DLD1 (cell line): ENCODE measurements around the gene POR.
"Not testable (repeated sequence)": the region's sequence is repeated elsewhere in the genome, so short reads cannot be mapped to it uniquely, and the experiment has no call there.

Experiments used
- in situ Hi-C: cut with HindIII; loops from 2 replicates; pipeline ENCODE4 v1.10.0; 2017; ENCODE audit warnings: low sequenced_read_pairs

POR gene

DNA sequence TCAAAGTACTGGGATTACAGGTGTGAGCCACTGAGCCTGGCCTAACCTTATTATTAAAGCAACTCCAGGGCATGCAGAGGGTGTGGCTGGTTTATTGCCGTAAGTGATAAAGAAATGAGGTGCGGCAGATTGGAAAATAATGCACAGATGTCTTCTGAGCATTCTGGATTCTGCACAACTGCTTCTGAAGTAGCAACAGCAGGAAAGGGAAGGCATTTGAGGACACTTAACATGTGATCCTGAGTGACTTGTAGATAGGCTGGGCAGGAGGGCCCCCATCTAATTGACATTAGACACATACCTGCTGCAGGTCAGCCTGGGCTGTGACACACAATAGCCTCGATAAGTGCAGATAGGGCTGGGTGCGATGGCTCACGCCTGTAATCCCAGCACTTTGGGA is 30.5 kb upstream of the POR start:
- in situ Hi-C loops: no loop called here

DNA sequence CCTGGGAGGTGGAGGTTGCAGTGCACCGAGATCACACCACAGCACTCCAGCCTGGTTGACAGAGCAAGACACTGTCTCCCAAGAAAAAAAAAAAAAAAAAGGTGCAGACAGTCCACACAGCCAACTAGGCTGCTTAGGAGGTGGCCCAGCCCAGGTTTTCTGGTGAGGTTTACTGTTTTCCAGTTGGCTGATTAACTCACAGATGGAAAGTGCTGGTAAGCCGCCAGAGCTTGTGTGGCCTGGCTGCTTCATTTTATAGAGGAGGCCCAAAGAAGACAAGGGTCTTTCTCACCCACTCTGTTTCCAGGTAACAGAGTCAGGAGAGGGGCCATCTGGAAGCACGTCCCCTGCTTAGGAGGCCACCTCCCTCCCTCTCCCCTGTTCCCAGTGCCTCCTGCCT is 29.9 kb upstream of the POR start:
- in situ Hi-C loops: no loop called here

GRCh38 chr7:75887669-75888369 is 27.1 kb upstream of the POR start:
- in situ Hi-C loops: no loop called here

DNA sequence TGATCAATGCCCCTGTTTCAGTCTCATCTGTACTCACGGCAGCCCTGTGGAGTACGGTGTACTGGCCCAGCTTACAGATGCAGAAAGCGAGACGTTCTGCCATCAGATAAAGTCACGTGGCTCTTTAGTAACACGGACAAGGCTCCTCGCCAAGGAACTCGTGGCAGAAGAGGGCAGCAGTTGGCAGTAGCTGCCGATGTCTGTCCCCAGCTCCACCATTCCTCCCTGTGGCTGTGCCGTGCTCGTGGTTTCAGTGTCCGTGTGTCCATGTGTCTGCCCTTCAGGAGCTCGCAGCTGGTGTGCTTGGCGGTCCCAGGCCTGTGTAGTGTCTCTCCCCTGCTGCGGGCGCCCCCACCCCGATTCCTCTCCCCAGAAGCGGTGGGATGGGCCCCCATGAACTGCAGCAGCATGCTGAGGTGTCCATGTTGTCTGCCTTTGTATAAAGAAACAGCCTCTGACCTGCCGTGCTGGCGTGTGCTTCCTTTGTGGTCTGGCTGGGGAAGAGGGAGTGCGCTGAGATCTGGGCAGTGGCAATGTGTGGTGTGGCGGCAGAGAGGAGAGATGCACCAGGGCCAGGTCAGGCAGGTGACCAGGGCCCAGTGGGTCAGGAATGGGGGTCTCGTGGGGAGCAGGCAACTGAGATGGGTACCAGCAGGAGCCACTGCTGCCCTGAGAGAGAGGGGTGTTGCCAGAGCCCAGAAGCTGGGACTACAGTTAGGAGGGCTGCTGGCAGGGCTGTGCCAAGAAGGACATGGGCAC is 26.3 kb upstream of the POR start:
- in situ Hi-C loops: no loop called here

- in situ Hi-C loops: no loop called here
Measured at GRCh38 chr7:75889223-75889825, 25.6 kb upstream of the POR start.

GRCh38 chr7:75889826-75890225 is 25.1 kb upstream of the POR start:
- in situ Hi-C loops: no loop called here

- in situ Hi-C loops: not testable (repeated sequence)
Measured at GRCh38 chr7:75891237-75891636, 23.7 kb upstream of the POR start.

GRCh38 chr7:75891815-75892411 is 23.0 kb upstream of the POR start:
- in situ Hi-C loops: no loop called here

DNA sequence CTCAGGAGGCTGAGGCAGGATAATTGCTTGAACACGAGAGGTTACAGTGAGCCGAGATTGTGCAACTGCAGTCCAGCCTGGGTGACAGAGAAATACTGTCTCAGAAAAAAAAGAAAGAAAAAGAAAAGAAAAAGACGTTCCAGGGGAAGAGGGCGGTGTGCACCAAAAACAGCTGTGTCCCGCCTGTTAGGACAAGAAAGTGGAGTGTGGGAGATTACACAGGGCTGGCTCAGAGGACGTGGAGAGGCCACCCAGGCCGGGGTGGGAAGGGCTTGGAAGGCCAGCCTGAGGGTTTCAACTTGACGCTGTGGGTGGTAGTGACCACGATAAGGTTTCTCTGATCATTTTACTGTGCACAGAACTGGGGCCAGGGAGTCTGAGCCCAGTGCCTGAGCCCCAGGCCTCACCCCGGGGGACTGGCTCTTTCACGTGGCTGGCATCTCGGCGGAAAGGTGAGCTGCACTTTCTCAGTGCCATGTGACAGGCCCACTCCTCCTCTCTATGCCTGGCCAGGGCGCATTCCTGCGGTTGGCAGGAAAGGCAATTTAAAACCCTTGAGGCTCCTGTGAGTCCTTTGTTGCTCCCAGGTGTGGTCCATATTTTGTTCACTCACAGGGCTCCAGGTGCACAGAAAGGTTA is 22.2 kb upstream of the POR start:
- in situ Hi-C loops: no loop called here

DNA sequence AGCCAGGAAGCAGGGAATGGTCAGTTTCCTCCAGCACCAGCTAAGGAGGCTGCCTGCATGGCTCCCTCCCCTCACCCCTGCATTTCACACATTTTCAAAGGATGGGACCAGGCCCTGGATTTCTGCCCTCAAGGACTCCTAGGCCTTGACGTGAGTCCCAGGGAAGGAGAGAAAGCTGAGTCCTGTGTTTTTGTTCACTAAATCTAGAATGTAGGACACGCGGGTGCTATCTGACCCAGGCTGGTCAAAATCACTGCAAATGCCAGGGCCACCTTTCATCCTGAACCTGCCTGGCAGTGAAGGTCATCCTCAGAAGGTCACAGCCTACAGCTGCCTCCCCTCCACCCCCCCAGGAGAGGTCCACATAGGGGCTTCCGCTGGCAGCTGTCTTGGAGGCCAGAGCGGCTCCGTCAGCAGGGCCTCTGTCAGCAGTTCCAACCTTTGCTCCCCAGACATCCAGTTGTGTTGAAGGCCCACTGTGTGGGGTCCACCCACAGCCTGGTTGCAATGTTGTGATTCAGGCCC is 18.1 kb upstream of the POR start:
- in situ Hi-C loops: no loop called here

- in situ Hi-C loops: no loop called here
Measured at GRCh38 chr7:75900617-75901315, 14.2 kb upstream of the POR start.

- in situ Hi-C loops: loop anchor here (5.0 kb wide), 1 partner anchor 56 kb away; no protein-coding TSS in a partner anchor
Measured at GRCh38 chr7:75905785-75906604, 9.0 kb upstream of the POR start.

GRCh38 chr7:75906991-75907667 is 7.8 kb upstream of the POR start:
- in situ Hi-C loops: loop anchor here (5.0 kb wide), 1 partner anchor 55 kb away; no protein-coding TSS in a partner anchor

GRCh38 chr7:75907668-75908039 is 7.3 kb upstream of the POR start:
- in situ Hi-C loops: loop anchor here (5.0 kb wide), 1 partner anchor 55 kb away; no protein-coding TSS in a partner anchor

GRCh38 chr7:75909521-75910132 is 5.3 kb upstream of the POR start:
- in situ Hi-C loops: loop anchor here (5.0 kb wide), 1 partner anchor 53 kb away; no protein-coding TSS in a partner anchor

GRCh38 chr7:75911186-75911585 is 3.8 kb upstream of the POR start:
- in situ Hi-C loops: not testable (repeated sequence)

DNA sequence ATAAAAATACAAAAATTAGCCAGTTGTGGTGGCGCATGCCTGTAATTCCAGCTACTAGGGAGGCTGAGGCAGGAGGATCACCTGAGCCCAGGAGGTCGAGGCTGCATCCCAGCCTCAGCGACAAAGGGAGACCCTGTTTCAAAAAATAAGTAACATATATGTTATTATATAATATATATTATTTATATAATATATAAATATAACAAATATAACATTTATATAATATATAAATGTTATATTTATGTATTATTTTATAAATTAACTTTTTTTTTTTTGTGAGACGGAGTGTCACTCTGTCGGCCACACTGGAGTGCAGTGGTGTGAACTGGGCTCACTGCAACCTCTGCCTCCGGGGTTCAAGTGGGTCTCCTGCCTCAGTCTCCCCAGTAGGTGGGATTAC is 1.5 kb upstream of the POR start:
- in situ Hi-C loops: no loop called here

DNA sequence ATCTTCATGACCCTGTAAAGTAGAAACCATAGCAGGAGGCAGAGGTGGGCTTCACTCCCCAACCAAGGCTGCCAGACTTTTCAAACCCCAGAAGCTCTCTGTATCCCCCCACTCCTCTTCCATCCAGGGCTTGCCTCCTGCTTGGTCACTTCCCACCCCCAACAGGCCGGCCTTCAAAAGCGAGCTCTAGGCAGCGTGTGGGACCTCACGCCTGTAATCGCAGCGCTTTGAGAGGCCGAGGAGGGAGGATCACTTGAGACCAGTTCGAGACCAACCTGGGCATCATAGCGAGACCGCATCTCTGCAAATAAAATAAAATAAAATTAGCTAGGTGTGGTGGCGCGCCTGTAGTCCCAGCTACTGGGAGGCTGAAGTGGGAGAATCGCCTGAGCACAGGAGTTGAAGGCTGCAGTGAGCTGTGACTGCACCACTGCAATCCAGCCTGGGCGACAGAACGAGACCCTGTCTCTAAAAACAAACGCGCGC is 743 bp upstream of the POR start:
- in situ Hi-C loops: no loop called here
